ENCODE results near the gene ICA1.

ICA1 gene

DNA sequence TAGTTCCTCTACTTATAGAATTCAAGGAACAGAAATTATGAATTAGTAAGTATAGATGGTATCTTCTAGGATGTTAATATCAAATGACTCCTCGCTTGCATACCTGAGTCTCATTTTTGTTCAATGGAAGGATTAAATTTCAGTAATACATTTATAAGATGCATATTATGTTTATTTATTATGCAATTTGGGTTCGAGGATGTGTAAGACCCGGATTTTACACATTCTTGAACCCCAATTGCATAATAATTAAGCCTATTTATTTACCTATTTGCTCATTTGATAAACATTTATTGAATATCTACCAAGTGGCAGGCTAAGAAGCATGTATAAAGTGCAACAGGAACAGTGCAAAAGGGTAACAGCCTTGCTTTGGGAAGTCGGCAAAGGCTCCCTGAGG, 52.6 kb downstream of the ICA1 start:
- H3K4me3 ChIP-seq (ENCODE audit: low read length), result no peak overlapping the region
- no peak for TF ChIP-seq CTCF (conservative IDR thresholded peaks at IDR 0.05; ENCODE audit: low read depth, low read length)
- no peak for DNase-seq (ENCODE audit: low read depth)

DNA sequence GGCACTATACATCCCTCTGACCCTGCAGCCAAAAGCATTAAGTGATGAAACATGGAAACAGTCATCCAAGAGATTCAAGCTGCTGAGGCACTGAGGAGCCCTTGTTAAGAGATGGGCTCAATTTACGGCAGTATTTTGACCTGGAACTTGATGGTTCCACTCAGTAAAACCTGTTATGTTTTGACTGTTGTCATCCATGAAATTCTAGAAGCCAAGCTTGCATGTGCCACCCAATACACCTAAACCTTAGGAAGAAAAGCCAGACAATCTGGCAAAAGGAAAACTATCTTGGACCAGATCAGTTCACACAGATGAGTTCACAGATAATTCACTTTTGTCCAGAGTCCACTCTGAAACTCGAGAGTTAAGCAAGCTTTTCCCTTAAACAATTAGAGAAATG, 53.2 kb downstream of the ICA1 start:
- no peak overlapping the region for H3K4me3 ChIP-seq (ENCODE audit: low read length)
- no peak for DNase-seq (ENCODE audit: low read depth)
- no peak for TF ChIP-seq CTCF (conservative IDR thresholded peaks at IDR 0.05; ENCODE audit: low read depth, low read length)

DNA sequence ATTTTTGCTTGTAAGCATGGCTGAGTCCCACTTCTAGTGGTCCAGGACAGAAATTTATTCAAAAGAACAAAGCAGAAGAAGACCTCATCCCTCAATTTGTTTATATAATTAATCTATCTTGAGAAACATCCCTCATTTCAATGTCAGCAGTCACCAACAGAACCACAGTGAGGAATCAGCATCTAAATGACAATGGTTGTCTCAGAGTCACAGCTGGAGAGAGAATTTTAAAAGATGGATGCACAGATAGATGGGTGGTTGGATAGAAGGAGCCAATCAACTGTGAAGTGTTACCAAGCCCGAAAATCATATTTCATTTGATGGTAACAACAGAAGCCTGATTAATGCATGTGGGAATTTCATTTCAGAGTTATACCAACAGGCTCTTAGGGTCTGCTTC, 55.0 kb downstream of the ICA1 start:
- no peak overlapping the region for H3K4me3 ChIP-seq (ENCODE audit: low read length)
- no peak for DNase-seq (ENCODE audit: low read depth)
- TF ChIP-seq CTCF (conservative IDR thresholded peaks at IDR 0.05; ENCODE audit: low read depth, low read length), result no peak

DNA sequence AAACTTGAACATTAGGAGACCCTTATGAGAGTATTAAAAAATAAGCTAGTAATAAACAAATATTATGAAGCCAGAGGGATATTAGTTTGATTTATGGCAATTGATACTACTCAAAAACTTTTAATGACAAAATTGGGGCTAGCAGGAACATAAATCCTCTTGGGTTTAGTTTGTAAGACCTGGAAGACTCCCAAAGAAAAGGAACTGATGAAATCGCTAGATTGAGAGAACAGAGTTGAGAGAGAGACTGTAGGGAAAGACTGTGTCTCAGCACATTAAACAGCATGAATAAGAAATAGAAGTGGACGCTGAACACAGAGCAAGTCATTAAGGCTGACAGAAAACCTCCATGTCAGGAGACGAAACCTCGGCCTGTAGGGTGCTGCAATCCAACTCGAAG, 56.4 kb downstream of the ICA1 start:
- H3K4me3 ChIP-seq (ENCODE audit: low read length), result no peak overlapping the region
- TF ChIP-seq CTCF (conservative IDR thresholded peaks at IDR 0.05; ENCODE audit: low read depth, low read length), result no peak
- no peak for DNase-seq (ENCODE audit: low read depth)

DNA sequence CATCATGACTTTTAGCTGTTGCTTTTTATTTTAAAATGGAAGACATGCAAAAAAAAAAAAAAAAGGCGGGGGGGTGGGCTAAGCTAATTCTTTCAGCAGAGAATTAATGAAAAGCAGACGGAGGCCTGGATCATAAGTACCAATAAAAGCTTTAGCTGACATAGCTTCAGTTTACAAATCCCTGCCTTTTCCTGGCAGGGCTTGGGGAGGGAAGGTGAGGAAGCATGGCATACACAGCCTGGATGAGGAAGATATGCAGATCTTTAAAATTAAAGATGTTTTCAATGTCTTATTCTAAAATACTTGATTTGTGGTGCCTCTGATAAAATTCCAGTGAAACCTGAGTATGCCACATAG, 57.0 kb downstream of the ICA1 start:
- no peak for TF ChIP-seq CTCF (conservative IDR thresholded peaks at IDR 0.05; ENCODE audit: low read depth, low read length)

GRCh38 chr7:8204339-8205030, 57.5 kb downstream of the ICA1 start:
- DNase-seq (ENCODE audit: low read depth), result no peak
- no peak for TF ChIP-seq CTCF (conservative IDR thresholded peaks at IDR 0.05; ENCODE audit: low read depth, low read length)
- H3K4me3 ChIP-seq (ENCODE audit: low read length), result no peak overlapping the region

More for the DNA sequence above, 57.0 kb downstream of the ICA1 start:
- DNase-seq (ENCODE audit: low read depth), result no peak
- no peak overlapping the region for H3K4me3 ChIP-seq (ENCODE audit: low read length)

GRCh38 chr7:8201846-8202441, 60.0 kb downstream of the ICA1 start:
- no peak for TF ChIP-seq CTCF (conservative IDR thresholded peaks at IDR 0.05; ENCODE audit: low read depth, low read length)
- no peak for DNase-seq (ENCODE audit: low read depth)
- no peak overlapping the region for H3K4me3 ChIP-seq (ENCODE audit: low read length)
